Measurements from ENCODE around the gene DTNB. TPM values are rescaled to one million over a fixed set of nuclear protein-coding genes. Genes with fewer than 3 reads are reported as not detected.
A peak's percentile ranks its signal among the peaks of the same experiment; 100 is the strongest.

DTNB gene
- total and polyA plus RNA-seq, 10 of the 15 experiments (the other 5 are each of a cell fraction or from before 2014, with no cell fraction given), result 4.5 to 30.6 (median 11.9) TPM

GRCh38 chr2:25340181-25340921 lies 333.0 kb downstream of the DTNB start:
- 27% methylated on average over 32 of the region's 73 CpGs for WGBS (ENCODE audit: insufficient coverage, insufficient replicate concordance, low lambda C conversion rate, missing lambda C conversion rate)
- no peak overlapping the region for H2AFZ ChIP-seq (ENCODE audit: control insufficient read depth, low read depth, low read length)
- peak overlapping the region; percentile 35; the same call in 1 of the 2 replicates for H3K27ac ChIP-seq (ENCODE audit: control insufficient read depth, insufficient read depth)
- intact Hi-C loops (cut with micrococcal nuclease; ENCODE audit: unreplicated experiment), result loop anchor here (5.0 to 10.0 kb wide), 2 partner anchors 38 to 224 kb away; no protein-coding TSS in a partner anchor
- no peaks in the 10 kb centered on the region for H3K9me3 ChIP-seq (replicated peaks; ENCODE audit: control insufficient read depth, insufficient read depth, low read length)
- ATAC-seq (no peak; the same call in 1 of the 3 replicates), FAIRE-seq (no peak), DNase-seq (ENCODE audit: low read depth, low spot score) (no peak)
- peaks cover 15% of the 10 kb centered on the region for H3K4me1 ChIP-seq (ENCODE audit: control insufficient read depth, insufficient read depth, low read length)
- H4K20me1 ChIP-seq (ENCODE audit: control insufficient read depth, insufficient read depth), result peaks cover 3% of the 10 kb centered on the region; the same call in 1 of the 2 replicates
- peak overlapping the region; percentile 61 for H3K9ac ChIP-seq (ENCODE audit: control insufficient read depth, insufficient read depth, low read length)
- ChIA-PET SMC1A (ENCODE audit: uncharacterized antibody, unreplicated experiment) (interaction anchor here (1.2 to 1.9 kb wide), 2 partner anchors 31 to 36 kb away, joined by 3 to 4 read pairs; no protein-coding TSS in a partner anchor), POLR2A (no interaction called here), CTCF (interaction anchor here (0.6 to 1.4 kb wide), 5 partner anchors 19 to 64 kb away, joined by 3 to 5 read pairs (median 4); no protein-coding TSS in a partner anchor), RAD21 (ENCODE audit: unreplicated experiment) (interaction anchor here (0.6 to 1.8 kb wide), 3 partner anchors 28 to 71 kb away, joined by 3 to 5 read pairs (median 3); no protein-coding TSS in a partner anchor)
- H3K36me3 ChIP-seq (ENCODE audit: control insufficient read depth in 2 of 2, insufficient read depth in 2 of 2, low read length in 1 of 2), result no peaks in the 10 kb centered on the region; a peak in 2 of 4 replicates
- H3K27me3 ChIP-seq (replicated peaks in 1 of 2; ENCODE audit: control insufficient read depth in 2 of 2, insufficient read depth in 2 of 2, low read length in 1 of 2), result no peaks in the 10 kb centered on the region
- BruUV-seq (replicated peaks), result no TSS peak
- H3K79me2 ChIP-seq (ENCODE audit: control insufficient read depth, insufficient read depth, low read length), result peaks cover 24% of the 10 kb centered on the region
- H3K4me2 ChIP-seq (ENCODE audit: control insufficient read depth, insufficient read depth), result peak overlapping the region; percentile 74
- in situ Hi-C loops (cut with MboI), result no loop called here
- H3K4me3 ChIP-seq, result peak overlapping the region; percentile 65
- TF ChIP-seq HDGF (IDR thresholded peaks at IDR 0.05) (no peak), DPF2 (IDR thresholded peaks at IDR 0.05) (peak; percentile 62; the same call in 1 of the 2 replicates), BACH1 (IDR thresholded peaks at IDR 0.05; ENCODE audit: borderline replicate concordance) (peak; percentile 42; the same call in 1 of the 2 replicates), POLR2A (IDR thresholded peaks at IDR 0.05; ENCODE audit: low read depth, low read length) (peak; percentile 55; the same call in 1 of the 2 replicates), E2F8 (IDR thresholded peaks at IDR 0.05; ENCODE audit: low read depth, partially characterized antibody) (no peak), NKRF (conservative IDR thresholded peaks at IDR 0.05) (0 out of 2 replicates have a peak, but pooled peaks have one; percentile 29), ZNF24 (IDR thresholded peaks at IDR 0.05) (no peak), HDAC2 (IDR thresholded peaks at IDR 0.05) (no peak), EGR1 (IDR thresholded peaks at IDR 0.05; ENCODE audit: borderline replicate concordance in 1 of 2, low read depth in 2 of 2, low read length in 2 of 2) (peak in 1 of 2 experiments; percentile 90; a peak in 2 of 3 replicates), MAX (IDR thresholded peaks at IDR 0.05; ENCODE audit: low read depth, low read length) (0 out of 2 replicates have a peak, but pooled peaks have one; percentile 32), LARP7 (IDR thresholded peaks at IDR 0.05) (0 out of 2 replicates have a peak, but pooled peaks have one; percentile 38), POLR2AphosphoS5 (IDR thresholded peaks at IDR 0.05; ENCODE audit: low read length) (peak; percentile 35; the same call in 1 of the 2 replicates), MTA3 (IDR thresholded peaks at IDR 0.05; ENCODE audit: borderline replicate concordance, low read length) (no peak), BHLHE40 (IDR thresholded peaks at IDR 0.05; ENCODE audit: borderline replicate concordance in 1 of 2, low read depth in 2 of 2, low read length in 1 of 2) (peak in 1 of 2 experiments; percentile 32; a peak in 1 of 4 replicates), RAD51 (IDR thresholded peaks at IDR 0.05) (no peak), TCF7 (IDR thresholded peaks at IDR 0.05; ENCODE audit: borderline replicate concordance) (no peak), POLR2AphosphoS2 (IDR thresholded peaks at IDR 0.05; ENCODE audit: low read depth, low read length) (no peak)
- TF ChIP-seq, protein P1, sequence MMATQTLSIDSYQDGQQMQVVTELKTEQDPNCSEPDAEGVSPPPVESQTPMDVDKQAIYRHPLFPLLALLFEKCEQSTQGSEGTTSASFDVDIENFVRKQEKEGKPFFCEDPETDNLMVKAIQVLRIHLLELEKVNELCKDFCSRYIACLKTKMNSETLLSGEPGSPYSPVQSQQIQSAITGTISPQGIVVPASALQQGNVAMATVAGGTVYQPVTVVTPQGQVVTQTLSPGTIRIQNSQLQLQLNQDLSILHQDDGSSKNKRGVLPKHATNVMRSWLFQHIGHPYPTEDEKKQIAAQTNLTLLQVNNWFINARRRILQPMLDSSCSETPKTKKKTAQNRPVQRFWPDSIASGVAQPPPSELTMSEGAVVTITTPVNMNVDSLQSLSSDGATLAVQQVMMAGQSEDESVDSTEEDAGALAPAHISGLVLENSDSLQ (IDR thresholded peaks at IDR 0.05), result no peak

All from GM12878 (cell line).